GM21390 (cell line): Measurements from ENCODE around the gene CHCHD6.

Source experiments
- ATAC-seq: cut with Tn5 transposase; IDR thresholded peaks from one replicate; pipeline ENCODE4 v1.9.1; 2021; ENCODE audit not compliant: unreplicated experiment

Gene CHCHD6

DNA sequence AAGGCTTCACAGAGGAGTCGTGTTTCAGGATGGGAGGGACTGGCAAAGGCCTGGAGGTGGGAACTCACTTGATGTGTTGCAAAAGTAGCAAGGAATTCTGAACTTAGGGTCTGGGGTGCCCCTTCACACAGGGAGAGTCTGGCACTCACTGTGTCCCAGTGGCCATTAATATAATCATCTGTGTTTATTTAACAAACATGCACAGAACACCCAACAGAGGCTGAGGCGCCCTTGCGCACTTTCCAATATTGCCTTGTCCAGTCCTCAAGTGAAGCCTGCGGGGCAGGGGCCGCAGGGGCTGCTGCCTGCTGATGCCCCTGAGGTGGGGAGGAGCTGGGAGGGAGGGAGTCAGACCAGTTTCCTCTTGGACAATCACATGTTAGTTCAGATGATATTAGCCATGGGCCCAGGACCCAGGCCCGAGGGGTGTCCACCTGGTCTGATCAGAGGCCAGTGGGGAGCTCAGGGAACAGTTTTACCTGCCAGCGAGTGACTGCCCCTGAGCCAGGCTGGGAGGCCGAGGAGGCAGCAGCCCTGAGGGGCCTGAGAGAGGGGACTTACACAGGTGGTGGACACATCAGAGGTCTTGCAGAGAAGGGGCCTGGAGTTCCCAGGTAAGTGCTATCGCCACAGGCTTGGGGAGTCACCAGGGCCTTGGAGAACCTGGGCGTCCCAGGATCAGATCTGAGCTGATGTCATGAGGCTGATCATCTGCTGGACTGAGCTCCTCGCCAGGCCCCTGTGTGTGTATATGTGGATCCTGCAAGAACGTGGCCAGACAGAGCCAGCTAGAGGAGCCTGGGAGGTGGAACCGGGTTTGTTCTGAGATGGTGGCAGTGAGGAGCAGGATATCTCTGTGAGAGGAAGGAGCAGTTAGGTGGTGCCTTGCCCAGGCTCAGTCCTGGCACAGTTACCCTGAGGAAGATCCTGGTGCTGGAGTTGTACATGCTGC is 35.3 kb upstream of the CHCHD6 start:
- ATAC-seq = no peak

DNA sequence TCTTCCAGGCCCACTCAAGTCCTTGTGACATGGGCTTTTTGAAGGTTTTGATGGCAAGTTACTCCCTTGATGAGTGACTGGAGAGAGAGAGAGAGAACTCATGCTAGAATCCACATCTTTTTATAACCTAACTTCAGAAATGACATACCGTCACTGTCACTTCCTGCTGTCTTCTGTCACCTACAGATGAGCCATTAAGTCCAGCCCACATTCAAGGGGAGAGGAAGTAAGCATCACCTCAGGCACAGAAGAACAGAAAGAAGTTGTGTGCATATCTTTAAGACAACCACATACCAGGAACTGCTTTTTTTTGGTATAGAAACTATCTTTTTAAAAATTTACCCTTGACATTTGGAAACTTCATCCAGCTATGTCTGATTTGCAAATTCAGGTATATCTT is 32.5 kb upstream of the CHCHD6 start:
- ATAC-seq = no peak

DNA sequence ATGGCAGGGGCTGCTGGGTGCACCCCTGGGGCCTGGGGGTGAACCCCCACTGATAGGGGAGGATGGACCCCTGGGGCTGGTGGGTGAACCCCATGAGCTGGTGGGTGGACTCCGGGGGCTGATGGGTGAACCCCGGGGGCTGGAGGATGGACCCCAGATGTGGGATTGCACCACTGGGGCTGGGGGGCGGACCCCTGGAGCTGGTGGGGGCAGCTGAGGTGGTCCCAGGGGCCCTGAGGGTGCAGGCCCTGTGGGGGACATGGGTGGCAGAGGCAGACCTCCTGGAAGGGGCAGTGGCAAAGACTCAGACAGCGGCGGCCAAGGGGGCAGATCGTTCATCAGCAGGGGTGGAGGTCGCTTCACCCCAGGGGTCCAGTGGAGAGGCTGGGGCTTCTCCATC is 31.7 kb upstream of the CHCHD6 start:
- ATAC-seq = no peak

DNA sequence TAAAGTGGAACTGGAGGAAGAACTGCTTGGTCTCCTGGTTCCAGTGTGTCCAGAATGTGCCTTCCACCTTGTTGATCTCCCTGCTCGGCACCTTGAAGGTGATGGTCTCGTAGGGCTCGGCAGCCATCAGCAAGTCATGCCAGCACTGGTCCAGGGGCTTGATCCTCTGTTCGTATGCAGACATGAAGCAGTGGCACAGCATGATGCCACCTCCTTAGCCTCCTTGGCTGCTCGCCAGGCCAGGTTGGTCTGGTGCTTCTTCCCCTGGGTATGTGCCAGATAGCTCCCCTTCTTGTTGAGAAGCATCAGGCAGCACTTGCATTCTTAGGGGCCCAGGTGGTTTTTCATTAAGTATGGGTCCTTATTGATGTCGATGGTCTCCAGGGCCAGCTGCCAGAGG is 31.3 kb upstream of the CHCHD6 start:
- ATAC-seq = no peak

- no peak for ATAC-seq
Observed at GRCh38 chr3:126676919-126677705, 26.9 kb upstream of the CHCHD6 start.

DNA sequence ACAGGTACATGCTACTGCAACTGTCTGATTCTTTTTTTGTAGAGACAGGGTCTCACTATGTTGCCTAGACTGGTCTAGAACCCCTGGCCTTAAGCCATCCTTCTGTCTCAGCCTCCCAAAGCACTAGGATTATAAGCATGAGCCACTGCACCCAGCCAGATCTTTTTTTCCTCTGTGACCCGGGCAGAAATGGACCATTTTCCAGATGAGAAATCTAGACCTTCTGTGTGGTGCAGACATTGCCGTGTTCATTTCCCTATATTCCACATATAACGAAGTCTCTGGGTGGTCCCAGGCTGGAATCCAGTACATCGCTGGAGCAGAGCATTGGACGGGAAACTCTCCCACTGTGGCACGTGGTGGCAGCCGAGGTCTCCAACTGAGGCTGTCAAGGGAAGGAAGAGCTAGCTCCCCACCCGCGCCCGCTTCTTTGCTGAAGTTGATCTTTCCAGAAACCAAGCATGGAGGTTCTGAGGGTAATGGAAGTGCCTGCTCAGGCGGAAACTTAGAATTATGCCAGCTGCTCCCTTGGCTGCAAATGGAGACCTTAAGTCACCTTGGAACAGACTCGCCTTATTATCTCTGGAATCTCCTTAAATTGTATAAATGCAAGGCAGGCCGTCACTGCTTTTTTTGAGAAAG is 26.1 kb upstream of the CHCHD6 start:
- ATAC-seq = no peak

DNA sequence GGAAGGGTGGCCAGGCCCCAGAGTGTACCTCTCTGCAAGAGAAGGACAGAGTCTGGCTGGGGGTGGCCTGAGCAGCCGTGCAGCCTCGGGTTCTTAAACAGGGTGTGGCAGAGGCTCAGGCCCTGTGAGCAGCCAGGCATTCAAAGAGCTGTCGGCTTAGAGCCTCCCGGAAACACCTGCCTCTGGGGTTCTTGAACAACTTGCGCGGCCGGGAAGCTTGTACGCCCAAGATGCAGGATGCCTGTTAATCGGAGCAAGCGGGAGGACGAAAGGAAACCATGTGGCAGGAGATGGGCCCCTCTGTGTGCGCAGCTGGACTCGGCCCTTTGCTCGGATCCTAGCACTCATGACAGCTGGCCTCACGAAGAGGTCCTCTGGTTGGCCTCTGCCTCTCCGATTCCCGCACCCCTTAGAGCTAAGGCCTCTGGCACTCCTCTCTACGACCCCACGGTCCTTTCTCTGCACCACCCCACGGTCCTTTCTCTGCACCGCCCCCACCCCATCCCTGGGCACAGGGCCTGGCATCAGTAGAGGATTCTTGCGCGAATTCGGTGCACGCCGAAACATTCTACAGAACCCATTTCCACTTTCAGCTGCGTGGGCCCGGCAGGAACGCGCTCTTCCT is 25.2 kb upstream of the CHCHD6 start:
- no peak for ATAC-seq

GRCh38 chr3:126679318-126679751 is 24.7 kb upstream of the CHCHD6 start:
- no peak for ATAC-seq

GRCh38 chr3:126679831-126680666 is 24.0 kb upstream of the CHCHD6 start:
- no peak for ATAC-seq

DNA sequence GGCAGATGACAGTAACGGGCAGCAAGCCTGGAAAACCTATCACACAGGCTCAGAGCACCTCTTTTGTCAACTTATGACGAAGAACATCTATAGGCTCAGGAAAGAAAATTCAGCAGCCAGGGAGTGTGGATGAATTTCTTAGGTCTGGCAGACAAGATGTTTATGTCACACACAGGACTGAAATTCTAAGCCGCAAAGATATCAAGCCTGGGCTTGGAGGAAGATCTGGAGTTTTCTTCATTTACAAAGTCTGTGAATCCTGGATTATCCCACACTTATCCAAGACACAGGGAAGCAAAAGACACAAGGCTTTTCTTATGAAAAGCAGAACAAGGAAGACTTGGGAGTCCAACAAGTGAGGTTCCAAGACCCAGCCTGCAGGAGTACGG is 23.4 kb upstream of the CHCHD6 start:
- no peak for ATAC-seq

DNA sequence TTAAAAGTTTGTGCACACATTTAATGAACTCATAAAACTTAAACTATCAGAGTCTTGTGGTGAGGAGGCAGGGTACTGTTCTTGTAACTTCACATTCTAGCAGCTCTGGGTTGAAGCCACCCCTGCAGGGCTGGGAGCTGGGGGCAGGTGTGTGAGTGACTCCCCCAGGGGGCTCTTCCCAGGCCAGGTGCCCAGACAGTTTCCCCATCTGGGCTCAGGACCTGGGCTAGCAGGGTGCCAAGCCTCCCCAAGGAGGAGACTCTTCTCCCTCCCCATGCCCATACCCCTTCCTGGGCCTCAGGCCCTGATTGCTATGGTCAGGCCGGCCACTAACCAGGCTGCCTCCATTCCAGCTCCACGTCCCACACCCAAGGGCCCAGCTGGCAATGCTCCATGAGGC is 22.0 kb upstream of the CHCHD6 start:
- no peak for ATAC-seq

- ATAC-seq = no peak
Observed at GRCh38 chr3:126683069-126683468, 21.0 kb upstream of the CHCHD6 start.

DNA sequence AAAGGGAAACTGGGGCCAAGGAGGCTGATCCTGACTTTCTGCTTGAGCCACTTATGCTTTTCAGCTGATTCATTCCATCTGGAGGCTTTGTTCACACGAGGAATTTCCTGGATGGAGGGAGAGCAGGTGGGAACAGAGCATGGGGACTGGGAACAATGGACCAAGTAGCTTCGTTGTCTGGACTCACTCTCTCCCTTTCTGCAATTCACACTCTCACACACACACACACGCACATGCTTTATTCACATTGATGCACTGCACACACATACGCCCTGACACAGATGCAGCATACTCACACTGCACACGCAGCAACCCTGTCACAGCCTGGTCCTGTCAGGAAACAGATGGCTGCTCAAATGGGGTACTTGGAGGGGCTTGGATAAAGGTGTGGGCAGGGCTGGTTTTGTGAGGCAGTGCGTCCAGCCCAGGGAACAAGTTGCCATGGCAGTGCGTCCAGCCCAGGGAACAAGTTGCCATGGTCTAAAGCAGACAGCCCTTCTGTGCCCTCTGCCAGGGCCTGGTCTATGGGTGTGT is 19.8 kb upstream of the CHCHD6 start:
- ATAC-seq = no peak

- ATAC-seq = no peak
Observed at GRCh38 chr3:126685021-126685420, 19.0 kb upstream of the CHCHD6 start.

DNA sequence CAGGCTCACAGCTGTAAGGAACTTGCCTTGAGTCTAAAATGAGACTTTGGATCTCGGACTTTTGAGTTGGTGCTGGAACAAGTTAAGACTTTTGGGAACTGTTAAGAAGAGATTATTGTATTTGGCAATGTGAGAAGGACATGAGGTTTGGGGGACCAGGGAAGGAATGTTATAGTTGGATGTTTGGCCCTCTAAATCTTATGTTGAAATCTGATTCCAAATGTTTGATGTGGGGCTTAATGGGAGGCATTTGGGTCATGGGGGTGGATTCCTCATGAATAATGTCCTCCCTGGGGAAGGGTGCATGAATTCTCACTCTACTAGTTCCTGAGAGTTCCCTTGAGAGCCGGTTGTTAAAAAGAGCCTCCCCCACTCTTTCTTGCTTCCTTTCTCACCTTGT is 18.5 kb upstream of the CHCHD6 start:
- ATAC-seq = no peak

DNA sequence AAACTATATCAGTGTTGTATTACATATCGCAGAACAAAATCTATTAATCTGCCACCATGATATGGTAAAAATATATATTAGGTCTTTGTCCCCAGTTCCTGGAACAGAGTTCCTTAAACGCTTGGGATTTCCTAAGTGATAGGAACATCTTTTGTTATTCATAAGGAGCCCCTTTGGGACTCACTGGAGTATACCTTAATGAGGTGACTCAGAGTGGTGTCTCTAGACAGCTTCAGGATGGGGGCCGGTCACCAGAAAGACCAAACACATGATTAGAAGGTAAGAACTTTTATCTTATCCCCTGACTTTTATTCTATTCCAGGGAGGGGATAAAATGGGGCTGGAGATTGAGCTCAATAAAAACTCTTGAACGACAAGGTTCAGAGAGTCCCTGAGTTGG is 12.3 kb upstream of the CHCHD6 start:
- no peak for ATAC-seq

DNA sequence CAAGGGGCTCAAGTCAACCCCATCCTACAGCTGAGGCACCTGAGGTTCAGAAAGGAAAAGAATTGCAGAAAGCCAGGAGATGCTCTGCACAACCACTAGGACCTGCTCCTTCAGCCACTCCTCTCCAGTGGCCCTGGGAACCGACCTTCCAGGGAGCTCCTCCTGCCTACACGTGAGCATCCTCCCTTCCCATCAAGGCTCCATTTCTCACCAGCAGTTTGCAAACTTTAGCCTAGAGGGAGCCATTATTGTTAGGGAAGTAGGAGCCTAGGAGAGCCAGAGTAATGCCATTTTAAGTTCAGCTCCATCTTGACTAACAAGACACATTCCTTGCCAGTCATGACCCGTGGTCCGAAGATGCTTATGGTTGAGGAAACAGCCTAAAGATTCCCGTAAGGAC is 11.2 kb upstream of the CHCHD6 start:
- no peak for ATAC-seq

GRCh38 chr3:126693921-126694320 is 10.1 kb upstream of the CHCHD6 start:
- no peak for ATAC-seq

DNA sequence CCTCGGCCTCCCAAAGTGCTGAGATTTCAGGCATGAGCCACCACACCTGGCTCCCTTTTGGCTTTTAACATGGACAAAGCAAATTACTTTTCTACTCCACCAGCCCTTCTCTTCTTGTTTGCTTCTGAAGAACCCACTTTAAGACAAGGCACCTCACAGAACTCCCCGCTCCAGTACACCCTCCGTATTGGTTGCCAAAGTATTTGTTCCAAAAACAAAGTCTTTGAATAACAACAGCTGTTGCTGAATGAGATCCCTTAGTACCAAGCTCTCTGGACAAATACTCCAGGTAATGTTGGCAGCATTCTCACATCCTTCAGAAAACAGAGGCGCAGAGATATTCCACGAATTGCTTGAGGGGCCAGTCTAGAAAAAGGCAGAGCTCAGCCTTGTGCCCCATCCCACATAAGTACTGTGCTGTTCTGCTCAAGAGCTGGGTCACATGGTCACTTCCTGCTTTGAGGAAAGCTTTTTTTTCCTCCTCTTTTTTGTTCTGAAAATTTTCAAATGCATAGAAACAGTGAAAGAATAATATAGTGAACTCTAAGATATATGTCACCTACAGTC is 7.3 kb upstream of the CHCHD6 start:
- no peak for ATAC-seq

- no peak for ATAC-seq
Observed at GRCh38 chr3:126699011-126699410, 5.0 kb upstream of the CHCHD6 start.
